HFF-Myc (cell line): Measurements from ENCODE around the gene SORCS2.
"Not testable (repeated sequence)": the region's sequence is repeated elsewhere in the genome, so short reads cannot be mapped to it uniquely, and the experiment has no call there.

Experiments
- DNase-seq: peaks from one replicate; pipeline ENCODE4 v3.0.0-alpha.2; 2011; ENCODE audit warnings: low read depth; ENCODE audit errors: extremely low read depth
- H3K4me3 ChIP-seq: replicated peaks from 2 replicates; pipeline ENCODE4 v1.5.1; 2011; ENCODE audit warnings: low read depth, mild to moderate bottlenecking, control low read depth, low read length
- CTCF ChIP-seq: IDR thresholded peaks from 2 replicates; pipeline ENCODE4 v1.5.1; 2012; ENCODE audit warnings: mild to moderate bottlenecking, low read depth, low read length, control low read depth; ENCODE audit errors: missing control alignments

The SORCS2 gene

GRCh38 chr4:7450775-7451433, 258.6 kb downstream of the SORCS2 start:
- H3K4me3 ChIP-seq: no peak overlapping the region
- no peak for DNase-seq
- no peak for TF ChIP-seq CTCF

GRCh38 chr4:7451434-7451789, 259.1 kb downstream of the SORCS2 start:
- TF ChIP-seq CTCF: no peak
- H3K4me3 ChIP-seq: no peak overlapping the region
- DNase-seq: no peak

- no peak for TF ChIP-seq CTCF
- no peak for DNase-seq
- H3K4me3 ChIP-seq: no peak overlapping the region
Measured at GRCh38 chr4:7451800-7452199, 259.5 kb downstream of the SORCS2 start.

GRCh38 chr4:7452802-7453201, 260.5 kb downstream of the SORCS2 start:
- DNase-seq, H3K4me3 ChIP-seq: not testable (repeated sequence)

- no peak for DNase-seq
- H3K4me3 ChIP-seq: no peak overlapping the region
- no peak for TF ChIP-seq CTCF
Measured at GRCh38 chr4:7457201-7458065, 265.1 kb downstream of the SORCS2 start.

GRCh38 chr4:7458066-7458425, 265.7 kb downstream of the SORCS2 start:
- no peak for DNase-seq
- TF ChIP-seq CTCF: no peak

GRCh38 chr4:7458477-7458876, 266.1 kb downstream of the SORCS2 start:
- H3K4me3 ChIP-seq: no peak overlapping the region
- TF ChIP-seq CTCF: no peak
- DNase-seq: no peak

More at GRCh38 chr4:7458066-7458425, 265.7 kb downstream of the SORCS2 start:
- H3K4me3 ChIP-seq: no peak overlapping the region
